ENCODE results near the gene PIGN.
A peak's percentile ranks its signal among the peaks of the same experiment; 100 is the strongest.
"Not testable (repeated sequence)": the region's sequence is repeated elsewhere in the genome, so short reads cannot be mapped to it uniquely, and the experiment has no call there.

The PIGN gene

DNA sequence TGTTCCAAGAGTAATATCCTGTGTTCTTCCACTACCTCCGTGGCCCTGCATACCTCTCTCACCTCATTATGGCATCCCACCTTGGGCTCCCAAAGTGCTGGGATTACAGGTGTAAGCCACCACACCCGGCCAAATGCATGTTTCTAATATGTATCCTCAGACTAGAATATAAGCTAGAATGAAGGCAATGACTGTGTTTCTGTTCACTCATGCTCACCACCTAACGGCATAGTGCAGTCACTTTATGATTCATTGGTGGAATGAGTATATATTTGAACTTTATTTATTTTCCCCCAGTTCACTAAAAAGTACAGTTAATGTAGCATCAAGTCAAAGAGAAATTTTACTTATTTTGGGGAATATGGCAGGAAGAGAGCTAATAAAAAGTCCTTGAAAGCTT, 11.3 kb downstream of the PIGN start:
- no peak for DNase-seq

- DNase-seq: no peak
These were observed 14.6 kb downstream of the PIGN start for GRCh38 chr18:62172298-62172697.

DNA sequence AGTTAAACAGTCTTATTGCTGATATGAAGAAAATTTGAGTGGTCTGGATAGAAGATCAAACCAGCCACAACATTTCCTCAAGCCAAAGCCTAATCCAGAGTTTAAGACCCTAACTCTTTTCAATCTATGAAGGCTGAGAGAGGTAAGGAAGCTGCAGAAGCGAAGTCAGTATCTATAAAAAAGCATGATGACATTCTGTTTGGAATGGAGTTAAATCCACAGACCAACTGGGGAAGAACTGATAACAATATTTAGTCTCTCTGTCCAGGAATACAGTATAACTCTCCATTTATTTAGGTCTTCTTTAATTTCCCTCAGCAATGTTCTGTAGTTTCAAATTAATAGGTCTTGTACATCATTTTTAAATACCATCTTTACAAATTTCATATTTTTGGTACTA, 16.0 kb downstream of the PIGN start:
- no peak for DNase-seq

- not testable (repeated sequence) for DNase-seq
These were observed 20.3 kb downstream of the PIGN start for GRCh38 chr18:62166524-62166923.

GRCh38 chr18:62165583-62165982, 21.3 kb downstream of the PIGN start:
- no peak for DNase-seq

DNA sequence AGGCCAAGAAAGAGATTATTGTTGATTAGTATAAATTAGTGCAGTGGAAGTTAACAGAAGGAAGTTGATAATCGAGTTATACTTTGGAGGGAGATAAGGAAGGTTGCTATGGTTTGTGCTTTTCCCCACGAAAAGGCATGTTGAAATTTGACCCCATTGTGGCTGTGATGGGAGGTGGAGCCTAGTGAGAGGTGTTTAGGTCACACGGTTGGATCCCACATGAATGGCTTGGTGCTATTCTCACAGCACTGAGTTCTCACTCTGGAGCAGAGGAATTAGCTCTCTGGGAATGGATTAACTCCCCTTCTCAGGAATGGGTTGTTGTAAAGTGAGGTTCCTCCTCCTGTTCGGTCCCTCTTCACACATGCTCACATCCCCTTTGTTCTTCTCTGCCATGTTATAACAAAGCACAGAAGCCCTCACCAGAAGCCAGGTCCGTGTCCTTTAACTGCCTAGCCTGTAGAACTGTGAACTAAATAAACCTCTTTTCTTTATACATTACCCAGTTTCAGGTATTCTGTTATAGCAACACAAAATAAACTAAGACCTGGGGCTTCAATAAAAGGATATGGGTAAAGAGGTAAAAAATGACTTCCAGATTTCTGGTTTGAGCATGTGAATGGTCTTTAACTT, 21.9 kb downstream of the PIGN start:
- no peak for DNase-seq

DNA sequence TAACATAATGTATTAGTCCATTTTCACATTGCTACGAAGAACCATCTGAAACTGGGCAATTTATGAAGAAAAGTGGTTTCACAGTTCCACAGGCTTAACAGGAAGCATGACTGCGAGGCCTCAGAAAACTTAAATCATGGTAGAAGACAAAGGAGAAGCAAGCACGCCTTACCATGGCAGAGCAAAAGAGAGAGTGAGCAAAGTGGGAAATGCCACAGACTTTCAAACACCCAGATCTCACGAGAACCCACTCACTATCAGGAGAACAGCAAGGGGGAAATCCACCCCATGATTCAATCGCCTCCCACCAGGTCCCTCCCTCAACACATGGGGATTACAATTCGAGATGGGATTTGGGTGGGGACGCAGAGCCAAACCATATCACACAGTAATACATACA, 22.5 kb downstream of the PIGN start:
- DNase-seq: no peak

GRCh38 chr18:62157843-62158242, 29.0 kb downstream of the PIGN start:
- no peak for DNase-seq

- DNase-seq: no peak
These were observed 34.0 kb downstream of the PIGN start for GRCh38 chr18:62152844-62153243.

GRCh38 chr18:62151068-62151771, 35.6 kb downstream of the PIGN start:
- no peak for DNase-seq

DNA sequence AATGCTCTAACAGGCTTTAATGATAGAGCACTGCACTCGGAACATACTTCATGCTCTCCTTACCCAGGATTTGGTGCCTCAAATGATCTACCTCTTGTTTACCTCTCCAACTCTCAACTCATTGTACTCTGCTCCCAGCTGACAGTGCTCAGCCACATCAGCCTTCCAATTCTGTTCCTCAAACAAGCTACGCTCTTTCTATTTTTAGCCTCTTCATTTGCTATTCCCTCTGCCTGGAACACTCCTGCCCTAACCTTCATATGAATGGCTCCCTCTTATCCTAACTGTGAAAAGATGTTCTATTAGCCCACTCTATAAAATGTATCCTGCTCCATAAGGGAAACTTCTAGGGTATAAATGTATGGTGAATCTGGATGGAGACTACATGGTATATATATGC, 42.5 kb downstream of the PIGN start:
- no peak for DNase-seq

DNA sequence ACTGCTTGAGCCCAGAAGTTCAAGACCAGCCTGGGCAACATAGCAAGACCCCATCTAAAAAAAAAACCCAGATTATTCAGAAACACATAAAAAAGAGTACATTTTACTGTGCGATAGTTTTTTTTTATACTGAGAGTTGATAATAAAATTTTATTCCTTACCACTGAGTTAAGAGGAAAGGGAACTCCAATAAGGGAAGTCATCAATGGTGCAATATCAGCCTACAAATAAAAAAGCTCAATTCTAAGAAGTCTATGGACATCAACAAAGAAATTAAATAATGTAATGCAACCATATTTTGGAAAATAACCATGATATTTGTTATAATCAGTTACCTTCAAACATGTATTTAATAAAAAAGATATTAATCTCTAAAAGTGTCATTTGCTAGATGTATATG, 46.6 kb downstream of the PIGN start:
- no peak for DNase-seq

GRCh38 chr18:62138461-62139235, 48.2 kb downstream of the PIGN start:
- DNase-seq: no peak

- DNase-seq: peak; percentile 27
These were observed 55.5 kb downstream of the PIGN start for GRCh38 chr18:62131301-62131909.

DNA sequence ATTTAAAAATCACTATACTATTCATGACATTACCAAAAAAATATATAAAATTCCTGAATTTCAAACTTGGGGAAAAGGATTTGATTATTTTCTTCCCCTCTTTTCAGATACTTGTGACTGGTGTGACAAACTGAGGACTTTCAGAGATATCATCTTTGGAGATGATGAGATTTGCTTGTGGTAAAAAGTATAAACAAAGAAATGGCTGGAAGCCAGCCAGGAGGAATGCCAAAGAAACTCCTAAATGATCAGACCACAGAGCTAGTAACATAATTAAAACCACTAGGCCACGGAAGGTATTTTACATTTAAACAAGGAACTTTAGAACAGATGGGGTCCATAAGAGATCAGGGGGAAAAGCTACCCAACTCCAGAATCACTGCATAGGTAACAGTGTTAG, 58.7 kb downstream of the PIGN start:
- DNase-seq: no peak

DNA sequence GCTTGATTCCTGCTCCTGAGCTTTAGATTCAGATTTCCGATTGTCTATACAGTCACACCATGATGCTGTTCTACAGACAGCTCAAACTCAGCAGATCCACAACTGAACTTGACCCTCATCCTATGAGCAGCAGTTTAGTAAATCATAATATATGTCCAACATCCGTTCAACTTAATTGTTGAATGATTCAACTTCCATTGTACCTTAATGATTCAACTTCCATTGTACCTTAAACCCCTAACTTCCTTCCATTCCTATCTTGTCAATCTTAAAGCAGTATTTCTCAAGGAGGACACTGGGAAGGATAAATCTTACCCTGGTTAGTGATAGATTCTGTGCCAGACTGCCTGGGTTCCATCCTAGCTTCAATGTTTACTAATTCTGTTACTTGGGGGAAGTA, 60.1 kb downstream of the PIGN start:
- DNase-seq: no peak

GRCh38 chr18:62125702-62126101, 61.2 kb downstream of the PIGN start:
- DNase-seq: no peak

GRCh38 chr18:62122330-62122729, 64.5 kb downstream of the PIGN start:
- DNase-seq: no peak

GRCh38 chr18:62119884-62120283, 67.0 kb downstream of the PIGN start:
- no peak for DNase-seq

DNA sequence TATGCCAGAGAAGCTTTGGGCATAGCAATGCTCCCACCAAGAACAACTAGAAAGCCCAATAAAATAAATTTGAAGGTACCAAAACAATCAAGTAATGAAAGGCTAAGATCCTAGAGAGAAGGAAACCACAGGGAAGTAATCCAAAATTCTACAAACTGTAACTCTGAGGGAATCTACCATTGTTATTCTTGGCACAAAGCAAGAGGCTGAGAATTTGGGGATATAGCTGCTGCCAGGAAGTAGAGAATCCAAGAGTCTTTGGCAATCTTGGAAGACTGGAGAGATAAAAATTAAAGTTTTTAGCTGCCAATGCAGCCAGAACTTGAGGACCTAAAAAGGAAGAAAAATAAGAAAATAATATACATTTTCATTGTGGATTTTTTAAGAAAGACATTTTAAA, 68.5 kb downstream of the PIGN start:
- DNase-seq: no peak

GRCh38 chr18:62109676-62110075, 77.2 kb downstream of the PIGN start:
- DNase-seq: no peak

- no peak for DNase-seq
These were observed 79.0 kb downstream of the PIGN start for GRCh38 chr18:62107881-62108280.

- no peak for DNase-seq
These were observed 80.6 kb downstream of the PIGN start for GRCh38 chr18:62106271-62106670.

DNA sequence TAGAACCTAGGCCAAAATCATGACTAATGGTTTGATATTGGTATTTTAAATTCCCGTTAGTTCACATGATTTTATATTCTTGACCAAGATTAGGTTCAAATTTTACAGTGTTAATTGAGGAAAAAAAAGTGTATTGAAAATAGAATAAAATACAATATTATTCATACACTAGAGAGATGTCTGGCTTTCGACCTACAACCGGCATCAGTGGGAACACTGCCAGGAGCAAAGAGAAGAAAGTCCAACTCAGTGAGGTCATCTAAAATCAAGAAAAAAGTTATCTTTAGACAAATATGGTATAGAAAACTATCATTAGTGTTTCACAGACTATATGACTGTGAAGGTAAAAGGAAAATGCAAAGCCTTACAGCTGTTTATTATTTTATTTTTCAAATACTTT, 81.5 kb downstream of the PIGN start:
- DNase-seq: no peak

Measured in NCI-H2081 treated with DMSO at 0.1 percent for 48 hours (cell line).